ENCODE measurements around the gene ERBB4. TPM values are rescaled to one million over a fixed set of nuclear protein-coding genes. Genes with fewer than 3 reads are reported as not detected.

ERBB4 gene
- total RNA-seq, 1 donor from 2014 or later, result 0.36 TPM

GRCh38 chr2:212133337-212133736 lies 405.3 kb downstream of the ERBB4 start:
- no peak for TF ChIP-seq CTCF (IDR thresholded peaks at IDR 0.05; ENCODE audit: unreplicated experiment)
- no peaks in the 10 kb centered on the region for H3K9me3 Mint-ChIP-seq (ENCODE audit: unreplicated experiment)
- no peak for DNase-seq (ENCODE audit: low spot score)
- H3K36me3 Mint-ChIP-seq (ENCODE audit: low read depth, unreplicated experiment), result no peaks in the 10 kb centered on the region
- no peaks in the 10 kb centered on the region for H3K4me1 Mint-ChIP-seq (ENCODE audit: unreplicated experiment)
- H3K4me3 Mint-ChIP-seq (ENCODE audit: unreplicated experiment), result no peak overlapping the region
- H3K27ac Mint-ChIP-seq (ENCODE audit: unreplicated experiment), result no peak overlapping the region
- H3K27me3 Mint-ChIP-seq (ENCODE audit: unreplicated experiment), result no peaks in the 10 kb centered on the region

GRCh38 chr2:212124598-212124997 lies 414.0 kb downstream of the ERBB4 start:
- Mint-ChIP-seq H3K27ac (ENCODE audit: unreplicated experiment) (no peak overlapping the region), H3K36me3 (ENCODE audit: low read depth, unreplicated experiment) (no peaks in the 10 kb centered on the region), H3K4me3 (ENCODE audit: unreplicated experiment) (no peak overlapping the region), H3K4me1 (ENCODE audit: unreplicated experiment) (no peaks in the 10 kb centered on the region), H3K27me3 (ENCODE audit: unreplicated experiment) (no peaks in the 10 kb centered on the region), H3K9me3 (ENCODE audit: unreplicated experiment) (no peaks in the 10 kb centered on the region)
- no peak for DNase-seq (ENCODE audit: low spot score)
- no peak for TF ChIP-seq CTCF (IDR thresholded peaks at IDR 0.05; ENCODE audit: unreplicated experiment)

GRCh38 chr2:212119591-212119990 lies 419.0 kb downstream of the ERBB4 start:
- Mint-ChIP-seq H3K36me3 (ENCODE audit: low read depth, unreplicated experiment) (no peaks in the 10 kb centered on the region), H3K27me3 (ENCODE audit: unreplicated experiment) (no peaks in the 10 kb centered on the region), H3K4me3 (ENCODE audit: unreplicated experiment) (no peak overlapping the region), H3K4me1 (ENCODE audit: unreplicated experiment) (no peaks in the 10 kb centered on the region), H3K9me3 (ENCODE audit: unreplicated experiment) (no peaks in the 10 kb centered on the region), H3K27ac (ENCODE audit: unreplicated experiment) (no peak overlapping the region)
- no peak for DNase-seq (ENCODE audit: low spot score)
- TF ChIP-seq CTCF (IDR thresholded peaks at IDR 0.05; ENCODE audit: unreplicated experiment), result no peak

GRCh38 chr2:212117926-212118325 lies 420.7 kb downstream of the ERBB4 start:
- no peaks in the 10 kb centered on the region for H3K9me3 Mint-ChIP-seq (ENCODE audit: unreplicated experiment)
- no peak for TF ChIP-seq CTCF (IDR thresholded peaks at IDR 0.05; ENCODE audit: unreplicated experiment)
- no peak overlapping the region for H3K4me3 Mint-ChIP-seq (ENCODE audit: unreplicated experiment)
- no peaks in the 10 kb centered on the region for H3K36me3 Mint-ChIP-seq (ENCODE audit: low read depth, unreplicated experiment)
- no peaks in the 10 kb centered on the region for H3K27me3 Mint-ChIP-seq (ENCODE audit: unreplicated experiment)
- H3K27ac Mint-ChIP-seq (ENCODE audit: unreplicated experiment), result no peak overlapping the region
- no peak for DNase-seq (ENCODE audit: low spot score)
- H3K4me1 Mint-ChIP-seq (ENCODE audit: unreplicated experiment), result no peaks in the 10 kb centered on the region

GRCh38 chr2:212114489-212114888 lies 424.1 kb downstream of the ERBB4 start:
- Mint-ChIP-seq H3K27me3 (ENCODE audit: unreplicated experiment) (no peaks in the 10 kb centered on the region), H3K4me1 (ENCODE audit: unreplicated experiment) (peaks cover 3% of the 10 kb centered on the region), H3K36me3 (ENCODE audit: low read depth, unreplicated experiment) (no peaks in the 10 kb centered on the region), H3K4me3 (ENCODE audit: unreplicated experiment) (no peak overlapping the region), H3K9me3 (ENCODE audit: unreplicated experiment) (no peaks in the 10 kb centered on the region), H3K27ac (ENCODE audit: unreplicated experiment) (no peak overlapping the region)
- no peak for DNase-seq (ENCODE audit: low spot score)
- no peak for TF ChIP-seq CTCF (IDR thresholded peaks at IDR 0.05; ENCODE audit: unreplicated experiment)
